AG09319 (cell line): ENCODE results near the gene BSG.

Experiments
- DNase-seq: peaks from one replicate; pipeline ENCODE4 v3.0.0-alpha.2; 2010; ENCODE audit warnings: low read depth; ENCODE audit errors: extremely low read depth
- TF ChIP-seq, protein P1 (sequence below): IDR thresholded peaks from 2 replicates; pipeline ENCODE4 v1.5.1; 2011; ENCODE audit warnings: low read depth, mild to moderate bottlenecking, inconsistent platforms, low read length, moderate library complexity

BSG gene

GRCh38 chr19:542173-542866 is 30.1 kb upstream of the BSG start:
- no peak for DNase-seq
- TF ChIP-seq, protein P1, sequence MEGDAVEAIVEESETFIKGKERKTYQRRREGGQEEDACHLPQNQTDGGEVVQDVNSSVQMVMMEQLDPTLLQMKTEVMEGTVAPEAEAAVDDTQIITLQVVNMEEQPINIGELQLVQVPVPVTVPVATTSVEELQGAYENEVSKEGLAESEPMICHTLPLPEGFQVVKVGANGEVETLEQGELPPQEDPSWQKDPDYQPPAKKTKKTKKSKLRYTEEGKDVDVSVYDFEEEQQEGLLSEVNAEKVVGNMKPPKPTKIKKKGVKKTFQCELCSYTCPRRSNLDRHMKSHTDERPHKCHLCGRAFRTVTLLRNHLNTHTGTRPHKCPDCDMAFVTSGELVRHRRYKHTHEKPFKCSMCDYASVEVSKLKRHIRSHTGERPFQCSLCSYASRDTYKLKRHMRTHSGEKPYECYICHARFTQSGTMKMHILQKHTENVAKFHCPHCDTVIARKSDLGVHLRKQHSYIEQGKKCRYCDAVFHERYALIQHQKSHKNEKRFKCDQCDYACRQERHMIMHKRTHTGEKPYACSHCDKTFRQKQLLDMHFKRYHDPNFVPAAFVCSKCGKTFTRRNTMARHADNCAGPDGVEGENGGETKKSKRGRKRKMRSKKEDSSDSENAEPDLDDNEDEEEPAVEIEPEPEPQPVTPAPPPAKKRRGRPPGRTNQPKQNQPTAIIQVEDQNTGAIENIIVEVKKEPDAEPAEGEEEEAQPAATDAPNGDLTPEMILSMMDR, result no peak

DNA sequence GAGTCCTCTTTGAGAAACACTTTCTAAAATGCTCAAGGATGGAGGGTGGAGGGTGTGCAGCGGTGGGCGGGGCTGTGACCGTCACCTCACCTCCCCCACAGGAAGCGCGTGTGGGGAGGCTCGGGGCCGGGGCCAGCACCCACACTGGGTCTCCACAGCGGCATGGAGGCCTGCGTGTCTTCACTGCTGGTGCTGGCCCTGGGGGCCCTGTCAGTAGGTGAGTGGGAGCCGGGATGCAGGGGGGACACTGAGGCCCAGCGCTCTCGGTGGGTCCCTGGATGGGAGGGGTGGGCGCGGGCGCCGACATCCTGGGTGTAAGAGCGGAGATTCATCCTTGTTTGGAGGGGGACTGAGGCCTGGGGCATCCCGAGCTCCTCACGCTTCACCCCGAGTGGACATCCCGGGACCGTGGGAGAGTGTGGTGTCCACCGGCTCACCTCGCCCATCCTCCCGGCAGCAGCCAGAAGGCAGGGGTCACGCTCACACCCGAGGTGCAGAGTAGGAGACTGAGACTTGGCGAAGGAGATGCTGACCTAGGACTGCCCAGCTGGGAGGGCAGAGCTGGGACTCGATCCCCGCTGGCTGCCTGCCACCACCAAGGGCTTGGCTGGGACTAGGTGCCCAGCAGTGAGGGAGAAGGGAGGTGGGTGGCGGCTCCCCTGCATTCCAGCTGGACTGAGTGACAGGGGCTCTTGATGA is 28.3 kb upstream of the BSG start, which contains the start of gene GZMM:
Gene GZMM (plus strand): TSS at position 144 of the 699 bp plus-strand sequence. CDS start 19 bp downstream, at position 163.
- DNase-seq, result no peak
- TF ChIP-seq, protein P1, result no peak

GRCh38 chr19:547117-547516 is 25.3 kb upstream of the BSG start:
- DNase-seq, result no peak
- TF ChIP-seq, protein P1, result no peak

GRCh38 chr19:547836-548720 is 24.3 kb upstream of the BSG start:
- TF ChIP-seq, protein P1, result no peak
- DNase-seq, result no peak

DNA sequence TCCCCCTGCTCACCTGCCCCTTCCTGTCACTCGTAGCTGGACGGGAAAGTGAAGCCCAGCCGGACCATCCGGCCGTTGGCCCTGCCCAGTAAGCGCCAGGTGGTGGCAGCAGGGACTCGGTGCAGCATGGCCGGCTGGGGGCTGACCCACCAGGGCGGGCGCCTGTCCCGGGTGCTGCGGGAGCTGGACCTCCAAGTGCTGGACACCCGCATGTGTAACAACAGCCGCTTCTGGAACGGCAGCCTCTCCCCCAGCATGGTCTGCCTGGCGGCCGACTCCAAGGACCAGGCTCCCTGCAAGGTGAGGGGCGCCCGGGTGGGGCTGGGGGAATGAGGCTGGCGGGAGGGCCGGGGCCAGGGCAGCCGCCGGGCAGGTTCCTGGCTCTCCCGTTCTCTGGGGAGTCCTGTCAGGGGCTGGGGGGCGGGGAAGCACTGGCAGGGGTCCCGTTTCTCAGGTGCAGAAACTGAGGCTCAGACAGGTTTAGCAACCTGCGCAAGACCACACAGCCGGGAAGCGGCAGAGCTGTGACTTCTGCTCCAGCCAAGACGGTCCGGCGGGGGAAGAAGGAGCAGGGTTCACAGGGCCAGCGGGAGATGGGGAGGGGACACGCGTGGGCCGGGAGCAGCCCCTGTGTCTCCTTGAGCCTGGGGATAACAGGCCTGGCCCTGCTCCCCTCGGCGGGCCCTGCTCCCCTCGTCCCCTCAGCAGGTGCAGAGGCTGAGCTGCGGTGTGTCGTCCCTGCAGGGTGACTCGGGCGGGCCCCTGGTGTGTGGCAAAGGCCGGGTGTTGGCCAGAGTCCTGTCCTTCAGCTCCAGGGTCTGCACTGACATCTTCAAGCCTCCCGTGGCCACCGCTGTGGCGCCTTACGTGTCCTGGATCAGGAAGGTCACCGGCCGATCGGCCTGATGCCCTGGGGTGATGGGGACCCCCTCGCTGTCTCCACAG is 23.2 kb upstream of the BSG start:
- DNase-seq, result no peak
- TF ChIP-seq, protein P1, result no peak

DNA sequence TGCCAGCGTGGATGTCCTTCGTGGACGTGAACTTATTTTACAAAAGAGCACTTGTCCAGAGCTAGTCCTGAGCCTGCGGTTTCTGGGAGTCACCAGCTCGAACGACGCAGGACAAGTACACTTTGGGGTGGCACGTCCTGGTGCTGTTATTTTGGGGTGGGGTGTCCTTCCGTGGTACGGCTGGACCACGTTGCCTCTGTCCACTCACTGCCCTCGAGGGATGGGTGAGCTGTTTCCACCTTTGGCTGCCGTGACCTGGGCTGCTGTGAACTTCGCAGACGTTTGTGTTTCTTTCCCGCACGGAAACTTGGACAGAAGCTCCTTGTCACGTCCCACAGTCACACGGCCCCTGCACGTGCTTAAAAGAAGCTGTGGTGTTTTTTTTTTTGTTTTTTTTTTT is 17.6 kb upstream of the BSG start:
- TF ChIP-seq, protein P1, result no peak
- DNase-seq, result no peak
